GM12801 (cell line): Measurements from ENCODE around the gene MAPKAPK3.

Source experiments
- TF ChIP-seq, protein P1 (sequence below): IDR thresholded peaks from one replicate; pipeline ENCODE4 v1.5.1; 2011; ENCODE audit warnings: control low read depth; ENCODE audit not compliant: insufficient read length; ENCODE audit errors: extremely low read depth

Gene MAPKAPK3

DNA sequence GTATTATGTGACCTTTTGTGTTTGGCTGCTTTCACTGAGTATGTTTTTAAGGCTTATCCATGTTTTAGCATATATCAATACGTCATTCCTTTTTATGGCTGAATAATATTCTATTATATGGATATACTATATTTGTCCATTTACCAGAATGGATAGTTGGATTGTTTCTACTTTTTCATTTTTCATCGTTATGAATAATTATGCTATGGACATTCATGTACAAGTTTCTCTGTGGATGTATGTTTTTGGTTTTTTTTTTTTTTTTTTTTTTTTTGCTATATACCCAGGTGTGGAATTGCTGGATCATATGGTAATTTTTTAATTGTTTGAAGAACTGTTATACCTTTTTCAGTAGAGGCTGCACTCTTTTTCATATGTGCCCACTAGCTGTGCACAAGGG lies 81.3 kb downstream of the MAPKAPK3 start:
- TF ChIP-seq, protein P1, sequence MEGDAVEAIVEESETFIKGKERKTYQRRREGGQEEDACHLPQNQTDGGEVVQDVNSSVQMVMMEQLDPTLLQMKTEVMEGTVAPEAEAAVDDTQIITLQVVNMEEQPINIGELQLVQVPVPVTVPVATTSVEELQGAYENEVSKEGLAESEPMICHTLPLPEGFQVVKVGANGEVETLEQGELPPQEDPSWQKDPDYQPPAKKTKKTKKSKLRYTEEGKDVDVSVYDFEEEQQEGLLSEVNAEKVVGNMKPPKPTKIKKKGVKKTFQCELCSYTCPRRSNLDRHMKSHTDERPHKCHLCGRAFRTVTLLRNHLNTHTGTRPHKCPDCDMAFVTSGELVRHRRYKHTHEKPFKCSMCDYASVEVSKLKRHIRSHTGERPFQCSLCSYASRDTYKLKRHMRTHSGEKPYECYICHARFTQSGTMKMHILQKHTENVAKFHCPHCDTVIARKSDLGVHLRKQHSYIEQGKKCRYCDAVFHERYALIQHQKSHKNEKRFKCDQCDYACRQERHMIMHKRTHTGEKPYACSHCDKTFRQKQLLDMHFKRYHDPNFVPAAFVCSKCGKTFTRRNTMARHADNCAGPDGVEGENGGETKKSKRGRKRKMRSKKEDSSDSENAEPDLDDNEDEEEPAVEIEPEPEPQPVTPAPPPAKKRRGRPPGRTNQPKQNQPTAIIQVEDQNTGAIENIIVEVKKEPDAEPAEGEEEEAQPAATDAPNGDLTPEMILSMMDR, result no peak
